IPS-18a (cell line): ENCODE measurements around the gene MOB1B.
"Not testable (repeated sequence)": the region's sequence is repeated elsewhere in the genome, so short reads cannot be mapped to it uniquely, and the experiment has no call there.

Experiments
- H3K27ac ChIP-seq: one replicate; pipeline ENCODE4 v1.5.1; 2013; ENCODE audit warnings: low read length
- H3K27me3 ChIP-seq: one replicate; pipeline ENCODE4 v1.6.1; 2013; ENCODE audit warnings: mild to moderate bottlenecking, low read length; ENCODE audit not compliant: control insufficient read depth, insufficient read depth
- H3K36me3 ChIP-seq: one replicate; pipeline ENCODE4 v1.6.1; 2013; ENCODE audit warnings: low read depth, low read length; ENCODE audit not compliant: control insufficient read depth
- H3K4me1 ChIP-seq: one replicate; pipeline ENCODE4 v1.6.1; 2013; ENCODE audit warnings: low read depth, low read length; ENCODE audit not compliant: control insufficient read depth
- H3K4me3 ChIP-seq: one replicate; pipeline ENCODE4 v1.5.1; 2013; ENCODE audit warnings: low read length
- H3K9ac ChIP-seq: one replicate; pipeline ENCODE4 v1.6.1; 2013; ENCODE audit warnings: mild to moderate bottlenecking, low read length, moderate library complexity
- H3K9me3 ChIP-seq: one replicate; pipeline ENCODE4 v1.6.1; 2013; ENCODE audit warnings: low read depth, low read length; ENCODE audit not compliant: control insufficient read depth

Gene MOB1B

GRCh38 chr4:71020611-71021010, 118.4 kb downstream of the MOB1B start:
- no peaks in the 10 kb centered on the region for H3K4me1 ChIP-seq
- H3K9me3 ChIP-seq, result no peaks in the 10 kb centered on the region
- no peak overlapping the region for H3K9ac ChIP-seq
- no peak overlapping the region for H3K27ac ChIP-seq
- no peaks in the 10 kb centered on the region for H3K27me3 ChIP-seq
- peaks cover 15% of the 10 kb centered on the region for H3K36me3 ChIP-seq
- H3K4me3 ChIP-seq, result no peak overlapping the region

- H3K27ac ChIP-seq, result no peak overlapping the region
- no peak overlapping the region for H3K9ac ChIP-seq
- no peaks in the 10 kb centered on the region for H3K27me3 ChIP-seq
- peaks cover 16% of the 10 kb centered on the region for H3K4me1 ChIP-seq
- H3K4me3 ChIP-seq, result no peak overlapping the region
- peaks cover 28% of the 10 kb centered on the region for H3K36me3 ChIP-seq
- H3K9me3 ChIP-seq, result no peaks in the 10 kb centered on the region
Observed at GRCh38 chr4:71025654-71026053, 123.5 kb downstream of the MOB1B start.

- Histone ChIP-seq H3K27ac (no peak overlapping the region), H3K9ac (no peak overlapping the region), H3K4me1 (peaks cover 16% of the 10 kb centered on the region), H3K36me3 (peaks cover 31% of the 10 kb centered on the region), H3K4me3 (no peak overlapping the region), H3K9me3 (no peaks in the 10 kb centered on the region), H3K27me3 (no peaks in the 10 kb centered on the region)
Observed at GRCh38 chr4:71026086-71026485, 123.9 kb downstream of the MOB1B start.

GRCh38 chr4:71027611-71028010, 125.4 kb downstream of the MOB1B start:
- H3K27me3 ChIP-seq, result no peaks in the 10 kb centered on the region
- H3K27ac ChIP-seq, result no peak overlapping the region
- peaks cover 35% of the 10 kb centered on the region for H3K36me3 ChIP-seq
- no peaks in the 10 kb centered on the region for H3K9me3 ChIP-seq
- H3K9ac ChIP-seq, result no peak overlapping the region
- no peak overlapping the region for H3K4me3 ChIP-seq
- peaks cover 16% of the 10 kb centered on the region for H3K4me1 ChIP-seq

GRCh38 chr4:71029504-71029903, 127.3 kb downstream of the MOB1B start:
- Histone ChIP-seq H3K27me3 (no peaks in the 10 kb centered on the region), H3K36me3 (peaks cover 25% of the 10 kb centered on the region), H3K4me1 (peaks cover 16% of the 10 kb centered on the region), H3K27ac (no peak overlapping the region), H3K9ac (no peak overlapping the region), H3K9me3 (no peaks in the 10 kb centered on the region), H3K4me3 (no peak overlapping the region)

- not testable (repeated sequence) for H3K4me3 ChIP-seq, H3K27me3 ChIP-seq, H3K9ac ChIP-seq, H3K9me3 ChIP-seq, H3K27ac ChIP-seq
- Histone ChIP-seq H3K36me3 (peaks cover 17% of the 10 kb centered on the region), H3K4me1 (peaks cover 16% of the 10 kb centered on the region)
Observed at GRCh38 chr4:71032106-71032505, 129.9 kb downstream of the MOB1B start.
